GM19455 (cell line): ENCODE data around the gene GKN2.

Experiments
- ATAC-seq: cut with Tn5 transposase; IDR thresholded peaks from one replicate; pipeline ENCODE4 v1.9.1; 2021; ENCODE audit not compliant: unreplicated experiment

Gene GKN2

GRCh38 chr2:68921646-68922045 lies 31.0 kb downstream of the GKN2 start:
- no peak for ATAC-seq

- no peak for ATAC-seq
Measured at GRCh38 chr2:68920481-68921170, 32.1 kb downstream of the GKN2 start.

- no peak for ATAC-seq
Measured at GRCh38 chr2:68918497-68918896, 34.2 kb downstream of the GKN2 start.

- no peak for ATAC-seq
Measured at GRCh38 chr2:68917034-68917718, 35.5 kb downstream of the GKN2 start.

GRCh38 chr2:68916226-68916625 lies 36.5 kb downstream of the GKN2 start:
- no peak for ATAC-seq

GRCh38 chr2:68915393-68915792 lies 37.3 kb downstream of the GKN2 start:
- no peak for ATAC-seq

- no peak for ATAC-seq
Measured at GRCh38 chr2:68913359-68913758, 39.3 kb downstream of the GKN2 start.

GRCh38 chr2:68912732-68913131 lies 40.0 kb downstream of the GKN2 start:
- no peak for ATAC-seq

GRCh38 chr2:68912111-68912510 lies 40.6 kb downstream of the GKN2 start:
- no peak for ATAC-seq

- no peak for ATAC-seq
Measured at GRCh38 chr2:68911709-68912108, 41.0 kb downstream of the GKN2 start.

- no peak for ATAC-seq
Measured at GRCh38 chr2:68911246-68911645, 41.4 kb downstream of the GKN2 start.

GRCh38 chr2:68909793-68910674 lies 42.7 kb downstream of the GKN2 start:
- peak; percentile 50 for ATAC-seq

GRCh38 chr2:68908392-68908970 lies 44.2 kb downstream of the GKN2 start:
- peak; percentile 92 for ATAC-seq

GRCh38 chr2:68907920-68908253 lies 44.8 kb downstream of the GKN2 start:
- ATAC-seq: peak; percentile 31

- ATAC-seq: no peak
Measured at GRCh38 chr2:68907232-68907919, 45.3 kb downstream of the GKN2 start.

- no peak for ATAC-seq
Measured at GRCh38 chr2:68906716-68907115, 46.0 kb downstream of the GKN2 start.

- no peak for ATAC-seq
Measured at GRCh38 chr2:68905116-68905515, 47.6 kb downstream of the GKN2 start.

GRCh38 chr2:68901561-68901960 lies 51.1 kb downstream of the GKN2 start:
- no peak for ATAC-seq

- no peak for ATAC-seq
Measured at GRCh38 chr2:68901199-68901514, 51.5 kb downstream of the GKN2 start.

GRCh38 chr2:68900496-68901198 lies 52.0 kb downstream of the GKN2 start:
- no peak for ATAC-seq
